ENCODE results near the gene RRP8.
A peak's percentile ranks its signal among the peaks of the same experiment; 100 is the strongest.

DNA sequence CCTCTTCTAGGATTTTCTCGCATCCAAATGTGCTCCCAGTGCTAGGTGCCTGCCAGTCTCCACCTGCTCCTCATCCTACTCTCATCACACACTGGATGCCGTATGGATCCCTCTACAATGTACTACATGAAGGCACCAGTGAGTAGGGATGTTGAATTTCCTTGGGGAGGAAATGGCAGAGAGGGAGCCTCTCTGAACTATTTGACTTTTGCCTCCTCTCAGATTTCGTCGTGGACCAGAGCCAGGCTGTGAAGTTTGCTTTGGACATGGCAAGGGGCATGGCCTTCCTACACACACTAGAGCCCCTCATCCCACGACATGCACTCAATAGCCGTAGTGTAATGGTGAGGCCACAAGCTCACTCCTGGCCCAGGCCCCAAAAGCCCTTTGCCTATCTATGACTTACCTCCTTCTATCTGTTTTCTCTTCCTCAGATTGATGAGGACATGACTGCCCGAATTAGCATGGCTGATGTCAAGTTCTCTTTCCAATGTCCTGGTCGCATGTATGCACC is 6.1 kb upstream of the RRP8 start:
- TF ChIP-seq, protein P1, sequence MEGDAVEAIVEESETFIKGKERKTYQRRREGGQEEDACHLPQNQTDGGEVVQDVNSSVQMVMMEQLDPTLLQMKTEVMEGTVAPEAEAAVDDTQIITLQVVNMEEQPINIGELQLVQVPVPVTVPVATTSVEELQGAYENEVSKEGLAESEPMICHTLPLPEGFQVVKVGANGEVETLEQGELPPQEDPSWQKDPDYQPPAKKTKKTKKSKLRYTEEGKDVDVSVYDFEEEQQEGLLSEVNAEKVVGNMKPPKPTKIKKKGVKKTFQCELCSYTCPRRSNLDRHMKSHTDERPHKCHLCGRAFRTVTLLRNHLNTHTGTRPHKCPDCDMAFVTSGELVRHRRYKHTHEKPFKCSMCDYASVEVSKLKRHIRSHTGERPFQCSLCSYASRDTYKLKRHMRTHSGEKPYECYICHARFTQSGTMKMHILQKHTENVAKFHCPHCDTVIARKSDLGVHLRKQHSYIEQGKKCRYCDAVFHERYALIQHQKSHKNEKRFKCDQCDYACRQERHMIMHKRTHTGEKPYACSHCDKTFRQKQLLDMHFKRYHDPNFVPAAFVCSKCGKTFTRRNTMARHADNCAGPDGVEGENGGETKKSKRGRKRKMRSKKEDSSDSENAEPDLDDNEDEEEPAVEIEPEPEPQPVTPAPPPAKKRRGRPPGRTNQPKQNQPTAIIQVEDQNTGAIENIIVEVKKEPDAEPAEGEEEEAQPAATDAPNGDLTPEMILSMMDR (IDR thresholded peaks at IDR 0.05): no peak
- TF ChIP-seq POLR2AphosphoS5 (IDR thresholded peaks at IDR 0.05) (peak in 1 of 4 donors; percentile 17), POLR2A (IDR thresholded peaks at IDR 0.05) (no peak)

All from sigmoid colon (tissue), 4 donors.